H9 (cell line): ENCODE results near the gene PLAGL1. TPM values are rescaled to one million over a fixed set of nuclear protein-coding genes. Genes with fewer than 3 reads are reported as not detected.

Experiments
- DNase-seq: peaks from one replicate; pipeline ENCODE4 v3.0.0-alpha.2; 2017
- H2AFZ ChIP-seq: one replicate; pipeline ENCODE4 v1.6.1; 2013; ENCODE audit warnings: mild to moderate bottlenecking, low read length, control low read depth, moderate library complexity
- H2AK5ac ChIP-seq: 2 replicates; pipeline ENCODE4 v1.6.1; 2013; ENCODE audit warnings: low read length, control low read depth, mixed read lengths; ENCODE audit not compliant: insufficient read length
- H2BK120ac ChIP-seq: one replicate; pipeline ENCODE4 v1.6.1; 2013; ENCODE audit warnings: low read depth, mild to moderate bottlenecking, low read length, control low read depth, inconsistent platforms; ENCODE audit not compliant: poor library complexity, severe bottlenecking
- H2BK12ac ChIP-seq: 2 replicates; pipeline ENCODE4 v1.6.1; 2013; ENCODE audit warnings: low read length, control low read depth, mixed read lengths, low read depth; ENCODE audit not compliant: insufficient read length
- H2BK15ac ChIP-seq: 2 replicates; pipeline ENCODE4 v1.6.1; 2013; ENCODE audit warnings: low read depth, low read length, control low read depth
- H2BK20ac ChIP-seq: one replicate; pipeline ENCODE4 v1.6.1; 2013; ENCODE audit warnings: low read depth, mild to moderate bottlenecking, low read length, control low read depth, inconsistent platforms; ENCODE audit not compliant: poor library complexity, severe bottlenecking
- H2BK5ac ChIP-seq: 2 replicates; pipeline ENCODE4 v1.6.1; 2013; ENCODE audit warnings: low read length, control low read depth, mixed read lengths; ENCODE audit not compliant: insufficient read length
- H3K14ac ChIP-seq: 2 replicates; pipeline ENCODE4 v1.6.1; 2013; ENCODE audit warnings: low read length, control low read depth; ENCODE audit not compliant: insufficient read depth
- H3K18ac ChIP-seq: 2 replicates; pipeline ENCODE4 v1.6.1; 2013; ENCODE audit warnings: low read depth, mild to moderate bottlenecking, mixed read lengths, low read length, control low read depth; ENCODE audit not compliant: insufficient read length
- H3K23ac ChIP-seq: 2 replicates; pipeline ENCODE4 v1.6.1; 2013; ENCODE audit warnings: low read length, control low read depth, mixed read lengths, low read depth; ENCODE audit not compliant: insufficient read length
- H3K23me2 ChIP-seq: 2 replicates; pipeline ENCODE4 v1.6.1; 2013; ENCODE audit warnings: low read depth, mild to moderate bottlenecking, mixed read lengths, low read length, control low read depth; ENCODE audit not compliant: insufficient read length, poor library complexity, severe bottlenecking
- H3K27ac ChIP-seq: 2 replicates; pipeline ENCODE4 v1.5.1; 2013; ENCODE audit warnings: low read length, control low read depth, mixed read lengths, low read depth; ENCODE audit not compliant: insufficient read length
- H3K27me3 ChIP-seq: 2 replicates; pipeline ENCODE4 v1.6.1; 2013; ENCODE audit warnings: low read length, control low read depth, inconsistent platforms; ENCODE audit not compliant: insufficient read depth
- H3K4ac ChIP-seq: 2 replicates; pipeline ENCODE4 v1.6.1; 2013; ENCODE audit warnings: low read depth, mild to moderate bottlenecking, control low read depth, inconsistent platforms, low read length, moderate library complexity
- H3K4me1 ChIP-seq: 2 replicates; pipeline ENCODE4 v1.6.1; 2013; ENCODE audit warnings: low read length, control low read depth, inconsistent platforms; ENCODE audit not compliant: insufficient read depth
- H3K4me2 ChIP-seq: 2 replicates; pipeline ENCODE4 v1.6.1; 2013; ENCODE audit warnings: low read length, control low read depth, mixed read lengths; ENCODE audit not compliant: insufficient read length, insufficient read depth
- H3K56ac ChIP-seq: 2 replicates; pipeline ENCODE4 v1.6.1; 2013; ENCODE audit warnings: low read depth, mild to moderate bottlenecking, mixed read lengths, low read length, control low read depth; ENCODE audit not compliant: insufficient read length
- H3K79me1 ChIP-seq: 2 replicates; pipeline ENCODE4 v1.6.1; 2013; ENCODE audit warnings: low read depth, mild to moderate bottlenecking, moderate library complexity, low read length, control low read depth, inconsistent platforms; ENCODE audit not compliant: insufficient read depth, poor library complexity, severe bottlenecking
- H3K79me2 ChIP-seq: 2 replicates; pipeline ENCODE4 v1.6.1; 2013; ENCODE audit warnings: low read length, control low read depth, inconsistent platforms; ENCODE audit not compliant: insufficient read depth
- H3K9ac ChIP-seq: 2 replicates; pipeline ENCODE4 v1.6.1; 2013; ENCODE audit warnings: low read length, control low read depth, mixed read lengths; ENCODE audit not compliant: insufficient read length; ENCODE audit errors: extremely low read depth
- H3K9me3 ChIP-seq: one replicate; pipeline ENCODE4 v1.6.1; 2013; ENCODE audit warnings: low read depth, low read length, inconsistent platforms; ENCODE audit not compliant: control insufficient read depth
- H3T11ph ChIP-seq: one replicate; pipeline ENCODE4 v1.6.1; 2013; ENCODE audit warnings: mild to moderate bottlenecking, low read length, control low read depth, inconsistent platforms
- H4K20me1 ChIP-seq: one replicate; pipeline ENCODE4 v1.6.1; 2013; ENCODE audit not compliant: control insufficient read depth, insufficient read length, insufficient read depth
- H4K5ac ChIP-seq: 2 replicates; pipeline ENCODE4 v1.6.1; 2013; ENCODE audit warnings: low read depth, mild to moderate bottlenecking, mixed read lengths, low read length, control low read depth; ENCODE audit not compliant: insufficient read length
- H4K8ac ChIP-seq: replicated peaks from 2 replicates; pipeline ENCODE4 v1.6.1; 2013; ENCODE audit warnings: low read length, control low read depth, mixed read lengths, low read depth; ENCODE audit not compliant: insufficient read length
- H4K91ac ChIP-seq: 2 replicates; pipeline ENCODE4 v1.6.1; 2013; ENCODE audit warnings: low read depth, mild to moderate bottlenecking, moderate library complexity, mixed read lengths, low read length, control low read depth; ENCODE audit not compliant: insufficient read length
- H3K27ac Mint-ChIP-seq, 3 experiments: 2 replicates in 2 of 3; 3 replicates in 1 of 3; pipeline ENCODE4 v1.8.0; 2020 to 2021; ENCODE audit warnings: mixed read lengths in 3 of 3, mild to moderate bottlenecking in 1 of 3, moderate library complexity in 1 of 3
- H3K27me3 Mint-ChIP-seq: 2 replicates; pipeline ENCODE4 v1.8.0; 2021; ENCODE audit warnings: low read depth, mild to moderate bottlenecking, moderate library complexity, mixed read lengths
- H3K36me3 Mint-ChIP-seq, 3 experiments: 2 replicates in 2 of 3; 3 replicates in 1 of 3; pipeline ENCODE4 v1.8.0; 2020 to 2021; ENCODE audit warnings: low read depth in 3 of 3, mixed read lengths in 3 of 3; ENCODE audit not compliant: insufficient read depth in 1 of 3
- H3K4me1 Mint-ChIP-seq, 2 experiments: 2 replicates each; pipeline ENCODE4 v1.8.0; 2020; ENCODE audit warnings: mixed read lengths in 2 of 2
- H3K4me3 Mint-ChIP-seq, 2 experiments: 2 replicates in 1 of 2; 3 replicates in 1 of 2; pipeline ENCODE4 v1.8.0; 2020 to 2021; ENCODE audit warnings: mild to moderate bottlenecking in 2 of 2, mixed read lengths in 2 of 2, moderate library complexity in 1 of 2
- H3K9me3 Mint-ChIP-seq, 2 experiments: 2 replicates in 1 of 2; 3 replicates in 1 of 2; pipeline ENCODE4 v1.8.0; 2020; ENCODE audit warnings: mild to moderate bottlenecking in 2 of 2, mixed read lengths in 2 of 2, moderate library complexity in 1 of 2
- CTCF ChIP-seq: fragments of 200-600 bp; sonication (generic); conservative IDR thresholded peaks from 3 replicates; pipeline ENCODE4 v1.8.0; 2021; ENCODE audit warnings: antibody characterized with exemption, mild to moderate bottlenecking
- WGBS: extraction: QIAGEN DNeasy Blood & Tissue Kit; methylation state at CpG from one replicate; pipeline ENCODE4 v1.1.7; 2013; ENCODE audit warnings: missing lambda C conversion rate, low lambda C conversion rate, mixed read lengths; ENCODE audit not compliant: insufficient read length; ENCODE audit errors: extremely low coverage; 5-methylcytosine and 5-hydroxymethylcytosine counted together
- total RNA-seq: library from RNA; stranded (reverse); gene quantifications from 2 replicates; pipeline ENCODE4 v1.2.1, GENCODE V29; 2021

Gene PLAGL1
- total RNA-seq, 1 experiment from 2014 or later: 1.9 TPM

GRCh38 chr6:143901885-143902750 lies 105.9 kb downstream of the PLAGL1 start:
- no peak overlapping the region for H4K91ac ChIP-seq
- no peak overlapping the region for H3K4ac ChIP-seq
- no peak overlapping the region for H2BK15ac ChIP-seq
- H3K18ac ChIP-seq: no peak overlapping the region
- Mint-ChIP-seq H3K36me3 (no peaks in the 10 kb centered on the region), H3K4me1 (0 out of 4 replicates have a peak, but pooled peaks cover 0 to 4% of the 10 kb centered on the region in 2 experiments), H3K27ac (no peak overlapping the region), H3K27me3 (peaks cover 4% of the 10 kb centered on the region; the same call in 1 of the 2 replicates), H3K9me3 (no peaks in the 10 kb centered on the region), H3K4me3 (no peak overlapping the region)
- H3K4me1 ChIP-seq: no peaks in the 10 kb centered on the region
- no peak overlapping the region for H3K4me2 ChIP-seq
- H3T11ph ChIP-seq: no peak overlapping the region
- no peak overlapping the region for H3K23ac ChIP-seq
- H3K23me2 ChIP-seq: no peaks in the 10 kb centered on the region
- H3K56ac ChIP-seq: no peak overlapping the region
- no peaks in the 10 kb centered on the region for H3K79me1 ChIP-seq
- WGBS: no CpG with 5 or more reads among the region's 6 CpGs
- H3K9ac ChIP-seq: no peak overlapping the region
- no peak overlapping the region for H4K5ac ChIP-seq
- no peak overlapping the region for H2BK5ac ChIP-seq
- no peaks in the 10 kb centered on the region for H4K20me1 ChIP-seq
- no peak overlapping the region for H2AK5ac ChIP-seq
- H2BK12ac ChIP-seq: no peak overlapping the region
- H3K9me3 ChIP-seq: no peaks in the 10 kb centered on the region
- H4K8ac ChIP-seq: no peak overlapping the region
- no peak overlapping the region for H2BK120ac ChIP-seq
- no peak overlapping the region for H3K14ac ChIP-seq
- DNase-seq: no peak
- H3K27me3 ChIP-seq: no peaks in the 10 kb centered on the region
- H3K79me2 ChIP-seq: no peaks in the 10 kb centered on the region
- TF ChIP-seq CTCF: no peak
- H3K27ac ChIP-seq: no peak overlapping the region
- no peak overlapping the region for H2AFZ ChIP-seq
- no peak overlapping the region for H2BK20ac ChIP-seq
